Right renal pelvis (tissue), 4 donors: ENCODE results near the gene NRDE2. TPM values are rescaled to one million over a fixed set of nuclear protein-coding genes. Genes with fewer than 3 reads are reported as not detected.

Experiments
- DNase-seq, 4 donors: peaks; one replicate each; pipeline ENCODE4 v3.0.0-alpha.2; 2013; ENCODE audit warnings: low read depth in 4 of 4, low spot score in 3 of 4, missing footprints in 1 of 4
- polyA plus RNA-seq, 4 donors: library from polyadenylated mRNA; unstranded; fragments of 120-200 nt; gene quantifications; one replicate each; pipeline ENCODE4 v1.2.1, GENCODE V29; 2013; ENCODE audit not compliant: insufficient read length in 4 of 4

NRDE2 gene
- polyA plus RNA-seq, 4 donors: 16.9 to 22.3 (median 21.1) TPM

GRCh38 chr14:90300611-90301047 is 31.1 kb downstream of the NRDE2 start:
- DNase-seq: no peak

- no peak for DNase-seq
These were observed 32.3 kb downstream of the NRDE2 start for GRCh38 chr14:90299408-90299807.

- DNase-seq: no peak
These were observed 33.7 kb downstream of the NRDE2 start for GRCh38 chr14:90297876-90298629.

- no peak for DNase-seq
These were observed 35.1 kb downstream of the NRDE2 start for GRCh38 chr14:90296641-90297040.

GRCh38 chr14:90295870-90296516 is 35.7 kb downstream of the NRDE2 start:
- peak in 2 of 4 donors; percentile 22 to 37 for DNase-seq

GRCh38 chr14:90294872-90295271 is 36.9 kb downstream of the NRDE2 start:
- DNase-seq: no peak

- no peak for DNase-seq
These were observed 37.7 kb downstream of the NRDE2 start for GRCh38 chr14:90293766-90294730.

- no peak for DNase-seq
These were observed 40.0 kb downstream of the NRDE2 start for GRCh38 chr14:90291699-90292098.

GRCh38 chr14:90290337-90291011 is 41.3 kb downstream of the NRDE2 start:
- DNase-seq: no peak

GRCh38 chr14:90288651-90289355 is 42.9 kb downstream of the NRDE2 start:
- DNase-seq: no peak

GRCh38 chr14:90287791-90288190 is 44.0 kb downstream of the NRDE2 start:
- DNase-seq: no peak

GRCh38 chr14:90281756-90282155 is 50.0 kb downstream of the NRDE2 start:
- no peak for DNase-seq

GRCh38 chr14:90281261-90281660 is 50.5 kb downstream of the NRDE2 start:
- no peak for DNase-seq

- DNase-seq: no peak
These were observed 51.6 kb downstream of the NRDE2 start for GRCh38 chr14:90280096-90280495.

GRCh38 chr14:90278199-90279175 is 53.3 kb downstream of the NRDE2 start:
- DNase-seq: no peak

GRCh38 chr14:90277581-90278198 is 54.1 kb downstream of the NRDE2 start:
- DNase-seq: no peak

GRCh38 chr14:90276646-90277367 is 54.9 kb downstream of the NRDE2 start:
- DNase-seq: no peak

GRCh38 chr14:90275820-90276219 is 55.9 kb downstream of the NRDE2 start:
- DNase-seq: no peak
